OCI-LY7 (cell line): ENCODE measurements around the gene FRRS1L. TPM values are rescaled to one million over a fixed set of nuclear protein-coding genes. Genes with fewer than 3 reads are reported as not detected.

Experiments
- BruUV-seq: library from RNA; stranded (reverse); fragments of 400-500 nt; replicated peaks from 2 replicates; lab custom pipeline; 2021; lab: Mats Ljungman, UMichigan
- CTCF ChIA-PET: fragments of 300-600 bp; sonication (Branson Sonifier 250); formaldehyde crosslinking; loops from one replicate; lab custom pipeline; 2022; ENCODE audit warnings: antibody characterized with exemption; ENCODE audit not compliant: unreplicated experiment; lab: Charles Lee
- POLR2A ChIA-PET: fragments of 300-600 bp; sonication (Branson Sonifier 250); formaldehyde crosslinking; loops from one replicate; lab custom pipeline; 2022; ENCODE audit warnings: antibody characterized with exemption; lab: Charles Lee
- DNase-seq: peaks from one replicate; pipeline ENCODE4 v3.0.0-alpha.2; 2015; ENCODE audit warnings: low spot score
- H2AFZ ChIP-seq: fragments of 200-600 bp; sonication (generic), shearing (Covaris generic); 2 replicates; pipeline ENCODE4 v1.6.1; 2014; ENCODE audit warnings: mild to moderate bottlenecking, antibody characterized with exemption, low read length, moderate library complexity
- H3K27ac ChIP-seq: fragments of 200-600 bp; sonication (generic); 2 replicates; pipeline ENCODE4 v1.5.1; 2014; ENCODE audit warnings: mixed run types, low read depth, mild to moderate bottlenecking, moderate library complexity, low read length, inconsistent platforms; ENCODE audit not compliant: poor library complexity, severe bottlenecking
- H3K36me3 ChIP-seq: fragments of 200-600 bp; sonication (generic); 2 replicates; pipeline ENCODE4 v1.6.1; 2014; ENCODE audit warnings: mild to moderate bottlenecking, antibody characterized with exemption, low read length, moderate library complexity, mixed read lengths; ENCODE audit not compliant: insufficient read depth
- H3K4me1 ChIP-seq: fragments of 200-600 bp; sonication (generic); 2 replicates; pipeline ENCODE4 v1.5.1; 2014; ENCODE audit warnings: mild to moderate bottlenecking, low read length; ENCODE audit not compliant: insufficient read depth, poor library complexity, severe bottlenecking
- H3K4me2 ChIP-seq: fragments of 200-600 bp; sonication (generic); 2 replicates; pipeline ENCODE4 v1.6.1; 2014; ENCODE audit warnings: mild to moderate bottlenecking, low read length
- H3K4me3 ChIP-seq: fragments of 200-600 bp; sonication (generic); 2 replicates; pipeline ENCODE4 v1.5.1; 2014; ENCODE audit warnings: mild to moderate bottlenecking, low read depth, low read length; ENCODE audit not compliant: poor library complexity, severe bottlenecking
- H3K79me2 ChIP-seq: fragments of 200-600 bp; sonication (generic); 2 replicates; pipeline ENCODE4 v1.6.1; 2016; ENCODE audit warnings: low read depth, mild to moderate bottlenecking, low read length, moderate library complexity, mixed read lengths; ENCODE audit not compliant: insufficient read depth
- H3K9me2 ChIP-seq: fragments of 200-600 bp; sonication (generic); 2 replicates; pipeline ENCODE4 v1.6.1; 2016; ENCODE audit warnings: mild to moderate bottlenecking, low read length, mixed read lengths; ENCODE audit not compliant: insufficient read depth
- H3K9me3 ChIP-seq: fragments of 200-600 bp; sonication (generic); 2 replicates; pipeline ENCODE4 v1.6.1; 2014; ENCODE audit warnings: mild to moderate bottlenecking, mixed run types, low read length, mixed read lengths
- H4K20me1 ChIP-seq: fragments of 200-600 bp; sonication (generic); 2 replicates; pipeline ENCODE4 v1.6.1; 2014; ENCODE audit warnings: mild to moderate bottlenecking, antibody characterized with exemption, low read length, moderate library complexity, mixed read lengths; ENCODE audit not compliant: insufficient read depth
- EZH2phosphoT487 ChIP-seq: fragments of 200-600 bp; sonication (generic); IDR thresholded peaks from 2 replicates; pipeline ENCODE4 v1.6.1; 2018; ENCODE audit warnings: low read depth, borderline replicate concordance, mild to moderate bottlenecking, mixed run types, antibody characterized with exemption, low read length, moderate library complexity, mixed read lengths
- intact Hi-C: fragments of 100-400 bp; cut with micrococcal nuclease; formaldehyde crosslinking; loops from one replicate; pipeline ENCODE4 v1.10.0; 2022; ENCODE audit not compliant: unreplicated experiment
- total RNA-seq, 2 experiments: library from RNA; depleted of rRNA in 1 of 2; stranded (reverse); fragments of >200 nt in 1 of 2; shearing (Covaris generic) in 1 of 2; gene quantifications; 2 replicates each; pipeline ENCODE4 v1.2.3, GENCODE V29; 2014 to 2022
- TF ChIP-seq, protein P1 (sequence below): fragments of 200-600 bp; sonication (generic); conservative IDR thresholded peaks from 2 replicates; pipeline ENCODE4 v1.5.1; 2014; ENCODE audit warnings: mild to moderate bottlenecking, antibody characterized with exemption, low read length, moderate library complexity, mixed read lengths

The FRRS1L gene
- total RNA-seq, 2 experiments from 2014 or later, result not detected

DNA sequence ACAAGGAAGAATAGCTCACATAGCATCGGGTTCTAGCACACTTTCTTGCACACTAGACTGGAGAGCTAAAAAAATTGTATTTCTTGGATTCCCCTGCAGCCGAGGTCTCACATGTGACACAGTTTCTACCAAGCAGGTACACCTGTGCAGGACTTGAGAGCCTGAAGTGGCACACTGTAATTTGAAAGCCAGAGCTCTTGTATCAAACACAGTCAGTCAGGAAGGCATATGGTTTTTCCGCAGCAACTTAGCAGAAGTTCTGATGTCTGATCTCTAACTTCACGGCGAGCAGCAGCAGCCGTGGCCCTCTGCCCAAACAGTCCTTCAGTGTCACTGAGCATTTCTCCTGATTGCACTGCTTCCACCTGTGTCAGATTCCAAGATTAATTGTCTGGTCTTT is 72.8 kb downstream of the FRRS1L start:
- no peak overlapping the region for H3K27ac ChIP-seq
- peaks cover 62% of the 10 kb centered on the region for H3K79me2 ChIP-seq
- no peaks in the 10 kb centered on the region for H3K9me3 ChIP-seq
- no peak for DNase-seq
- ChIA-PET POLR2A (interaction anchor here (0.8 to 1.2 kb wide), 4 partner anchors 9 to 15 kb away, joined by 3 to 6 read pairs (median 4); no protein-coding TSS in a partner anchor), CTCF (no interaction called here)
- no peak overlapping the region for H3K4me2 ChIP-seq
- intact Hi-C loops, result no loop called here
- peaks cover 98% of the 10 kb centered on the region for H3K36me3 ChIP-seq
- no peak overlapping the region for H2AFZ ChIP-seq
- H3K4me1 ChIP-seq, result peaks cover 12% of the 10 kb centered on the region
- TF ChIP-seq, protein P1, sequence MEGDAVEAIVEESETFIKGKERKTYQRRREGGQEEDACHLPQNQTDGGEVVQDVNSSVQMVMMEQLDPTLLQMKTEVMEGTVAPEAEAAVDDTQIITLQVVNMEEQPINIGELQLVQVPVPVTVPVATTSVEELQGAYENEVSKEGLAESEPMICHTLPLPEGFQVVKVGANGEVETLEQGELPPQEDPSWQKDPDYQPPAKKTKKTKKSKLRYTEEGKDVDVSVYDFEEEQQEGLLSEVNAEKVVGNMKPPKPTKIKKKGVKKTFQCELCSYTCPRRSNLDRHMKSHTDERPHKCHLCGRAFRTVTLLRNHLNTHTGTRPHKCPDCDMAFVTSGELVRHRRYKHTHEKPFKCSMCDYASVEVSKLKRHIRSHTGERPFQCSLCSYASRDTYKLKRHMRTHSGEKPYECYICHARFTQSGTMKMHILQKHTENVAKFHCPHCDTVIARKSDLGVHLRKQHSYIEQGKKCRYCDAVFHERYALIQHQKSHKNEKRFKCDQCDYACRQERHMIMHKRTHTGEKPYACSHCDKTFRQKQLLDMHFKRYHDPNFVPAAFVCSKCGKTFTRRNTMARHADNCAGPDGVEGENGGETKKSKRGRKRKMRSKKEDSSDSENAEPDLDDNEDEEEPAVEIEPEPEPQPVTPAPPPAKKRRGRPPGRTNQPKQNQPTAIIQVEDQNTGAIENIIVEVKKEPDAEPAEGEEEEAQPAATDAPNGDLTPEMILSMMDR, result no peak
- no peak for TF ChIP-seq EZH2phosphoT487
- no peak overlapping the region for H3K4me3 ChIP-seq
- H3K9me2 ChIP-seq, result no peaks in the 10 kb centered on the region
- peaks cover 26% of the 10 kb centered on the region for H4K20me1 ChIP-seq
- no TSS peak for BruUV-seq

DNA sequence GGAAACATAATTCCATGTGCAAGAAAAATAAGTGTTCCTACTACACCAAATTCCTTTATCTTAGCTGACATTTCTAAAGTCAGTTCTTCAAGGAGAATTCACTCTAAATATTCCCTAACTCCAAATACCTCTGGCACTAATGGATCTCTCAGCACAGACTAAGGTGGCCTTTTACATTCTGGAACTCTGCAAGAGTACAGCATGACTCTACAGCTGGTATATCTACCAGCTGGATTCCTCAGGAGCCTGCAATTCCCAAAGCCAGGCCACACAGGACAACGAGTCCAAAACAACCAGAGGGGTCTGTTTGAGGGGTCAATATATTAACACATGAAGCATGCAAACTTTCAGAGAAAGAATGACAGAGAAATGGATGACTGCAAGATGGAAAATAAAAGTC is 74.5 kb downstream of the FRRS1L start:
- CTCF ChIA-PET, result interaction anchor here (0.6 kb wide), 1 partner anchor 36 kb away, joined by 3 read pairs; no protein-coding TSS in a partner anchor
- H3K79me2 ChIP-seq, result peaks cover 45% of the 10 kb centered on the region
- DNase-seq, result no peak

More for the DNA sequence above, 74.5 kb downstream of the FRRS1L start:
- no TSS peak for BruUV-seq
- POLR2A ChIA-PET, result interaction anchor here (0.6 to 0.7 kb wide), 2 partner anchors 8 to 28 kb away, joined by 3 to 4 read pairs; no protein-coding TSS in a partner anchor
- TF ChIP-seq EZH2phosphoT487, result no peak
- TF ChIP-seq, protein P1, result no peak
- no peak overlapping the region for H2AFZ ChIP-seq
- H4K20me1 ChIP-seq, result peaks cover 23% of the 10 kb centered on the region
- H3K4me1 ChIP-seq, result no peaks in the 10 kb centered on the region
- no peak overlapping the region for H3K4me3 ChIP-seq
- peaks cover 99% of the 10 kb centered on the region for H3K36me3 ChIP-seq
- intact Hi-C loops, result no loop called here
- no peak overlapping the region for H3K27ac ChIP-seq
- H3K9me3 ChIP-seq, result no peaks in the 10 kb centered on the region
- H3K4me2 ChIP-seq, result no peak overlapping the region
- no peaks in the 10 kb centered on the region for H3K9me2 ChIP-seq
